CD4-positive, alpha-beta T cell treated with Interleukin-4 for 1 hour (primary cell): ENCODE results near the gene PHACTR3.

Source experiments
- DNase-seq, 2 donors: peaks; one replicate each; pipeline ENCODE4 v3.0.0-alpha.2; 2020 to 2022

PHACTR3 gene

DNA sequence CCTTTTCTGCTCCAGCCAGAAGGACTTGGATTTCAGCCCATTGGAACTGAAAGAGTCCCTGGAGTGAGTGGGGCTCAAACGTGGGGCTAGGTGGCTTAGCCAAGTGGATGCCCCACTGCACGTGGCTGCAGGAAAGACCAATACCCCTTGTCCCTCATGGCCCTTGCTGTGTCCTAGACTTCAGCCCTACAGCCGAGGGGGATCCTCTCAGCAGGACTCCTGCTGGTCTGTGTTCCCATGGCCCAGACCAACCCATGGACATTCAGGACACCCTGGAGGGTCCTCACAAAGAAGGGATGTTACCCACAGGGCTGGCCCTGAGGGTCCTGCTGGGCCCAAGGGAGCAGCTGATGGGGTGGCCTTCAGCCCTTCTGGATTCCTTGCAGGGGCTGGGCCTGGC is 30.0 kb upstream of the PHACTR3 start:
- DNase-seq = no peak

DNA sequence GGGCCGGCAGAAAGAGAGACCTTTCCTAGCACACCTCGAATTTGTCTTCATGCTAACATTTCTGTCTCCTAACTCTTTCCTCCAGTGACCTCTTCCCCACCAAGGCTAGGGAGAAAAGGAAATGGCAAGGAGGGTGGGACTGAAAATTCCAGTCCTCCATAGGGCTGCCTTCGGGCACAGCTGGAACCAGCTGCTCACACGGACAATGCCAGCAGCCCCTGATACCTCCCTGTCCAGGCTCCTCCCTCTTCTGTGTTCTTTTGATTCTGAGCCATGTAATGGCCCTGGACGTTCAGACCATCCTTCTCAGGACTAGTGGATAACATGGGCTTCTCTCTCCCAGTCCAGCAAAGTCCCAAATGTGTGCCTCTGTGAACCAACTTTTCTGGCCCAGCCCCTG is 29.1 kb upstream of the PHACTR3 start:
- no peak for DNase-seq

DNA sequence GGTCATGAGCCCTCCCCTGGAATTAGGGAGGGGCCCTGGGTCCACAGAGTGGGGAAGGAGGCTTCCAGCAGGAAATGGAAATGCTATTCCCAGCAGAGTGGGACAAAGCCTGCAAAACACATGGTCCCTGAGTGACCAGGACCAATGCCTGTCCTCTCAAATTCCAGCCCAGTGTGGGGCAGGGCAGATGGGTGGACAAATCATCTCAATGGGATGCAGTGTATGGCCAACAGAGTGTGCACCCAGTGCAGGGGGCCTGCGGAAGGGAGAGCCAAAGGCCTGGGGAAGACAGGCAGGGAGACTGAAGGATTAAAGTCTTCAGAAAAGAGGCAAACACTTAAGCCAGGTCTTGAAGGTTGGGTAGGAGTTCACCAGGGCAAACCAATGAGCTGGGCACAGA is 28.7 kb upstream of the PHACTR3 start:
- no peak for DNase-seq

DNA sequence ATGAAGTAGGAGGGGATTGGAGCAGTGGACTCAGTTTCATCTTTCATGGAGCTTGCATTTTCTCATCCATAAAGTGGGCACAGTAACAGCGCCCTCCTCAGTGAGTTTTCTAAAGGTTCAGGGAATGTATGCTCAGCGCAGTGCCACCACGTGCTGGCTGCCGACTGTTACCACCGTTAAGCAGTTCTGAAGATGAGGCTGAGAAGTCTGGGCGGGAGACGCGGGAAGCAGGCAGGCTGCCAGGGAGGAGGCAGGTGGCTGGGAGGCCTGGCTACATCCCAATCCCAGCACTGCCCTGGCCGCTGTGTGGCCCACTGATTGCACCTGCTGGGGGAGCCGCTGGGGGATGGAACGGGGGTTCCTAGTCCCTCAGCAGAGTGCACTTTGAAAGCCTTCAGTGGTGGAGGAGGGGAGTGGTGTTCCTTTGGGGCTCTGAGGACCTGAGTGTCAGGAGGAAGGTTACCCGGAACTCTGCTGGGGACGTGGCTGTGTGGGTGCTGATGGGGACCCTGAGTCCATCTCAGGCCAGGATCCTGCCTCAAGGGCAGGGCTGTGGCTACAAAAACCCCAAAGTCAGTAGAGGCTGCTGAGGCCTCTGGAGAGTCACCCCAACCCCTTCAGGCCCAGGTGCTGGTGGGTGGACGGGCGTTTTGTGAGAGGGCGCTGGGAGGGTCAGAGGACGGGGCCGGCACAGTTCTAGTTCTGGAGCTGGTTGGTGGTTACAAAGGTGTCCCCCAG is 28.0 kb upstream of the PHACTR3 start:
- DNase-seq = no peak

DNA sequence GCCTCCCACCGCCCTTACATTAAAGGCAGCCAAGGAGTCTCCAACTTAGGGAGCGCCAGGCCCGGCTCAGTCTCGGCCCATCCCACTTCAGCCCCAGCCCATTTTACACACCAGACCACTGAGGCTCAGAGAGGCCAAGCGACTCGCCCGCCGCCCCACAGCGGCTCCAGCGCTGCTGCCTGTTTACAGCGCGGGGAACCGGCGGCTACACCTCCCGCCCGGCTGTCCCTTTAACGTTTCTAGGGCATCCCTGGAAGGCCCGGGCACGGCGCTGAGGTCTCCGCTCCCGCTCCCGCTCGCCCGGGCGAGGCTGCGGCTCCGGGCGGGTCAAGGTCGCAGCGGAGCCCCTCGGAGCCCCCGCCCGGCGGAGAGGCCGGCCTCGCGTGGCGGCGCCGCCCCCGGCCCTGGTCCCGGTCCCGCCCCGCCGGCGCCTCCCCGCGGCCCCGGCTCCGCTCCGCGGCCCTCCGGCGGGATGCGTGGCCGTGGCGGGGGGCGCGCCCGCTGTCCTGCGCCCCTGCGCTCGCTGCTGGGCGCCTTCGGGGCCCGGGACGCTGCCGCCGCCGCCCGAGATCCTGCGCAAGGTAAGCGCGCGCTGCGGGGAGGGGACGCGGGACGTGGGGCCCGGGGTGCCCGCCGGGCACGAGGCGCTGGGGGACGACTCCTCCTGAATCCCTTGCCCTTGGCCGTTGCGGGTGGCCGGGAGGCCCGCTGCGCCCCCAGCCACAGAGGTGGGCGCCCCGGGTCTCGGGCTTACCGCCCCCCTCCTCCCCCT is 27.1 kb upstream of the PHACTR3 start:
- no peak for DNase-seq

DNA sequence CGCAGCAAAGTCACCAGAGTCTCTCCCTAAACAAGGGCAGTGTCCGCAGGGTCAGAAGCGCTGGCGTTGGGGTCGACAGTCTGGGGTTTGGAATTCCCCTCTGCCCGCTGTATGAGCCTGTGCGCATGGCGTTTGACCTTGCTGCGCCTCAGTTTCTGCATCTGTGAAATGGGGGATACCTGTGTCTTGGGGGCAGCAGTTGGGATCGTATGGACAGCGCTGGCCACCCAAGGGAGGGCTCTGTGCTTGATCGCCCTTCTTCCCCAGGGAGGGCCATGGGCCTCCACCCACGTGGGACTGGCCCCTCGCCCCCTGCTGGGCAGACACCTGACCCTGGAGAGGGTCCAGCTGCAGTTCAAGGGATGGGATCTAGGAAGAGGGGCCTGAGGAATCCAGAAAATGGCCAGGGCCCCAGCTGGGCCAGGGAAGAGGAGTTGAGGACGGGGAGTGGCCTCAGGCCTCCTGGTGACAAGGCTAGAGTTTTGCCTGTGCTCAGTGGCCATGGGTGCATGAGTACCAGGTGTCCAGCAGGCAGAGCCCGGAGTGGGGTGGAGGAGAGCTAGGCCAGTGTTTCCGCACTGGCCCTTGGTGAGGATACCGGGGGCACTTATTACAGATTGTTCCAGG is 26.4 kb upstream of the PHACTR3 start:
- no peak for DNase-seq

DNA sequence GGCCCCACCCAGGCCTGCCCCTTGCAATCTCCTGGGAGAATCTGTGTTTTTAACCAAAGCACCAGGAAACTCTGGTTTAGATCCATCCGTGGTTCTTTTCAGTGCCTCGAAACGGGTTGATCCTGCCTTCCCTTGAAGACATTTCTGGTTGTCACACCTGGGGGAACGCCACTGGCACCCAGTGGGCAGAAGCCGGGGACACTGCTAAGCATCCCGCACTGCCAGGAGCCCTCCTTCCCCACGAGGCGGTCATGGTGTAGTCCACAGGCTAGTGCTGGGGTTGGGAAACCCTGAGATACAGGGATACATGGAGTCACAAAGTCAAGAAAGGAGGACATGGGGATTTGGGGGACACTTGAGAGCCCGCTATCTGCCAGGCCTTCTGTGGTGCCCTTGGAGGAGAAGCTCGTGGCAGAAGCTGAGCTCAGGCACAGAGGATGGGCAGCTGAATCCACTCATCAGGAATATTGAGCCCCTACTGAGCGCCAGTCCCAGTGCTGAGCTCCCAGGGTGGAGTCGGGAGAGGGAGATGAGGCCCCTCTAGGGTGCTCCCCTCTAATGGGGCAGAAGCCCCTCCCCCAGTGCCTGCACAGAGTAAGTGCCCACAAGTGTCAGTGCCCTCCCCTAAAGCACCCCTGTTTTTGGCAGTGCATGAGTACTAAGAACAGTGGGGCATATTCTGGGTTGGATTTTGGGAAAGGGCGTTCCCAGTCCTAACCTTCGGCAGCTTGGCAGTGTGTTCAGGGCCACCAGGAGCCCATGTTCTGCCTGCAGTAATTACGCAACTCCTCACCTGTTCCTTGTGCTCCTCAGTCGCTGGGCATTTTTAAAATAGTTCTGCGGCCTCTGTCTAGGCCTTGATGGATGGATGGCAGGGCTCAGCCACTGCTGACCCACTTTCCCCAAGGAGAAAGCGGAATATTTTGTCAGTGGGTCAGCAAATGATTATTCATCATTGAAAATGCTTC is 25.6 kb upstream of the PHACTR3 start:
- no peak for DNase-seq

DNA sequence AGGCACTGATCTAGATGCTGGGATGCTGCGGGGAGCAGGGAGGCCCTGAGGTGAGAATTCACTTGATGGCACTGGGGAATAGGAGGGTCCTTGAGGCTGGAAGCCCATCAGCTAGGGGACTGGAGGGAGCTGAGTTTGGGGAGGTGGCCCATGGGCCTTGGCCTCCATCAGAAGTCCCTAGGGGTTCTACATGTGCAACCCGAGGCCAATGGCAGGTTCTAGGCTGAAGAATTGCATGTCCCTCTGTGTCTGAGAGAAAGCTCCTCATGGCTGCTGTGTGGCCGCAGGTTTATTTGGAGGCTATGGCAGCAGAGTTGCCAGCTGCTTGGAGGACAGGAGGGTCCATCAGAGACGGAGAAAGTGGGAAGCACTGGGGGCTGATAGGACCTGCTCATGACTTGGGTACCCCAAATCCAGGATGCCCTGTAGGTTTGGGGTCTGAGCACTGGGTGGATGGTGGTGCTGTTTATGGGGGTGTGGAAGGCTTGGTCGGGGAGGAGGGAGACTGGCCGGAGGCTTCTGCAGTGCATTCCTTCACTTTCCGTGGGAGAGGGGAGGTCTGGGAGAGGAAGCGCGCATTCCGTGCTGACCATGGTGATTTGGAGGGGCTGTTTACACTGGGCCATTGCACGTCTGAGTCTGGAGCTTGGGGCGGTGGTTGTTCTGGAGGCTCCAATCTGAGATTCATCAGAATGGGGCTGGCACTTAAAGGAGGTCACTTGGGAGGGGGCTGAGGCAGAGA is 24.8 kb upstream of the PHACTR3 start:
- no peak for DNase-seq

DNA sequence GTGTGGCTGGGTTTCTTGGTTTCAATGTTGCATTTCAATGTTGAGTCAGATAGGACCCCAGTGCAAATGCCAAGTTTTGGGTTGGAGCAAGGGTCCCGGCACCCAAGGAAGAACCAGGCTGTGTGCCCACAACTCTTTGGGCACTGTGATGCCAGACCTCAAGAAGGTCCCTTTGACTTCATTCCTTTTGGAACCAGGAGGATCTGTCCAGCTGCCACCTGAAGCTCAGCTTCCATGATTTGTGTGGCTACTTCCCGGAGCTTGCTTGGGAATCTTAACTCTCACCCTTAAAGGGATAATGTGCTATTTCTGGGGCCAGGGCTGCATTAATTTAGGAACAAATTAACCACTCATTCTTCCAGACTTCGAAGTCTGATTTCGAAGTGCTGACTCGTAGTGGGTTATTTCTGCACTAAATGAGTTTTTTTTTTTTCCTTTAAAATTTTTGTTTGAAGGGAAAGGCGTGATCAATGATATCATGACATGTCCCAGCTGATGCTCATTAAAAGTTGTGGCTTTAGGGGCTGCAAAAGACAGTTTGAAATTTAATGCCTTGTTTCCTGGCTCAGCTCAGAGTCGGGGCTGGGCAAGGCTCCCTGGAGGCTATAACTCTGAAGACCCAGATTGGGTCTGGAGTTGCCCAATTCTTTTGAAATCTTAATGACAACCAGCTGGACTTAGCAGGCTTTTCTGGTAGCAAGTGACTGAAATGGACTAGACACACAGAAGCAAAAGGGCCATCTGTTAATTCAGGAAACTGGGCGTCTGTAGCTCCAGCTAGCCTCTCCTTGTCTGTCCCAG is 24.0 kb upstream of the PHACTR3 start:
- DNase-seq = no peak

DNA sequence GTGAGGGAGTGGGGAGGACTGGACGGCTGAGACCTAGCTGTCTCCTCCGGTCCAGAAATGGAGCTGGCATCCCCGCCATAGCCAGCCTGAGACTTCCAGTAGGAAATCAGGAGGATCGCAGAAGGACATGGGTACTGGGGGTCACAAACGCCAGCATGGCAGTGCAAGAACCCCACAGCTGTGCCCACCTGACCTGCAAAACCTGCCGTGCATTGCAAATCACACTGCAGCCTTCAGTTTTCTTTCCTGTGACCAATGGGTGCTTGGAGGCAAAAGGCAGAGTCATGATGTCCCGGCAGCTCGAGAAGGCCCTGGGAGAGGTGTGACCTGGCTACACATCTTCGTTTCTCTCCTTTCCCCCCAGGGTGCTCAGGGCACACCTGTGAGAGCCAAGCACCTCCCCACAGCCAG is 23.3 kb upstream of the PHACTR3 start:
- no peak for DNase-seq

DNA sequence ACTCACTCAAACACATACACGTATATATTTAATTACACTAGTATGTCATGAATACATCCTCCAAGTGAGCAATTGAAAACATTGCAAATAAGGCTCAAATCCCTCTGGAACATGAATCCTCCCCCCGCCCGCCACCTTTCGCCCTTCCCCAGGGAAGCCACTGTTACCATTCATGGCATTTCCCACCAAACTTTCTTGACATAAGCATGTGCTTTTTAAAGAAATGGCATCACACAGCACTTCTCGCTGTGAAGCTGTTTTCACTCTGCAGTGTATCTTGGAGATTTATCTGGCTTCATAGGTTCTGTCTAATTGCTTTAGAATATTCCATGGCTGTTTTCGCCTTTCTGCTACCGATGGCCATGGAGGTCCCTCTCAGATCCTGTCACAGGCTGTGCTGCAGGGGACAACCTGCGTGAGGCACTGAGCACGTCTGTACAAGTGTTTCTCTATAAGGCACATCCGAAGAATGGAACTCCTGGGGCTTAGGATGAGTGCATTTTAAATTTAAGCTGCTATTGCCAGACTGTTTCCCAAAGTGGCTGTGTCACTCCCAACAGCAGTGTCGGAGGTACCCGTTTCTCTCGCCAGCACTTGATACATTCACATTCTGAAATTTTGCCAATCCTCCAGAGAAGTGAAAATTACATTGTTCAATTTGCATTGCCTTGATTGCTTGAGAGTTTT is 22.2 kb upstream of the PHACTR3 start:
- no peak for DNase-seq

DNA sequence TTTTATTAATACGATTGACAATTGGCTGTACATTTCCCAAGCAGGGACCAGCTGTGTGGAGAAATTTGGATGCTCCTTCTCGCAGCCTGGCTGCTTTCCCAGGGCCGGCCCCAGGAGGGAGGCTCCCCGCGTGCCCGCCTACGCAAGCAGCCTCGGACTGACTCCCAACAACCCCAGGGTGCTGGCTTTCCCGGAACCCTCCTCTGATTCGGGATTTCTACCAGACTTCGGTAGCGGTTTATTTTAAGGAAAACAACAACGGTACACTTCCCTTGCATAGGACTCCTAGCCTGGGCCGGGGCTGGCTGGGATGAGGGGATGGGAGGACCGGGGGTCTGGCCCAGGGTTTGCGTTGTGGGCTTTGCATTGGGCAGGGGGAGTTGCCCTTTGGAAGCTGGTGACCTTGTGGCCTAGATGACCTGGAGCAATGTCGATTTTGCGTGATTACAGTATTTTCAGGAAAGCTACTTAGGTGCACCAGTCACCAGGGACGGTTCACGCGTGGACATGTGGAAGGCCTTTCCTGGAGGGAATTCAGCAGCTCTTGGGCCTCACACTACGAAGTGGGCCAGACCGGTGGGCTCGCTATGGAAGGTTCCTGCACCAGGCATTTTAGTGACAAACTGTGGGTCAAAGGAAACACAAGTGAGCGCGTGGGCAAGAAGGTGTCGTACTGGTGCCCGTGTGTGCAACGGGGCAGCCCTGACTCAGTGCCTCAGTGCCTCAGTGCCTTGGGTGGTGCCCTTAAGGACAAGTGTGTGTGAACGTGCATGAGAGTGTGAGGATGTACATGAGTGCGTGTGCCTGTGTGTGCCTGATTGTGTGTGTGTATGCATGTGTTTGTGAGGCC is 20.7 kb upstream of the PHACTR3 start:
- no peak for DNase-seq

DNA sequence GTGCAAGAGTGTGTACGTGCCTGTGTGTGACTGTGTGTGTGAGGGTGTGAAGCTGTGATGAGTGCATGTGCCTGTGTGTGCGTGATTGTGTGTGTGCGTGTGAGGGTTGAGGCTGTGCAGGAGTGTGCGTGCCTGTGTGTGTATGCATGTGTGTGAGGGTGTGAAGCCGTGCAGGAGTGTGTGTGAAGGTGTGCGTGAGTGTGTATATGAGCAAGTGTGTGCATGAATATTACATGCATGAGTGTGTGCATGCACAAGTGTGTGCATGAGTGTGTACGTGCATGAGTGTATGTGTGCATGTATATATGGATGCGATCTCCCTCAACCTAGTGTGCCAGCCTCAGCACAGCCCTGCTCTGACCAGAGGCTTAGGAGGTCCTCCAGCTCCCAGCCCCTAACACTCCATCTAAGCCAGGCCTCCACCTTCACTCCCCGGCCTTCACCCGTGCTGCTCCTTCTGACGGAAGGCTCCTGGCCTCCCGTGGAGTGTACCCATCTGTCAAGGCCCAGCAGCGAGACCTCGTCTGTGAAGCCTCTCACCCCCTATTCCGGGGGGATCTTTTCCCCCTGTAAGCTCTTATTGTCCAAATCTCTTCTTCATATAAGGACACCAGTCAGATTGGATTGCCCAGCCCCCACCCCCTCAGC is 19.9 kb upstream of the PHACTR3 start:
- DNase-seq = no peak

DNA sequence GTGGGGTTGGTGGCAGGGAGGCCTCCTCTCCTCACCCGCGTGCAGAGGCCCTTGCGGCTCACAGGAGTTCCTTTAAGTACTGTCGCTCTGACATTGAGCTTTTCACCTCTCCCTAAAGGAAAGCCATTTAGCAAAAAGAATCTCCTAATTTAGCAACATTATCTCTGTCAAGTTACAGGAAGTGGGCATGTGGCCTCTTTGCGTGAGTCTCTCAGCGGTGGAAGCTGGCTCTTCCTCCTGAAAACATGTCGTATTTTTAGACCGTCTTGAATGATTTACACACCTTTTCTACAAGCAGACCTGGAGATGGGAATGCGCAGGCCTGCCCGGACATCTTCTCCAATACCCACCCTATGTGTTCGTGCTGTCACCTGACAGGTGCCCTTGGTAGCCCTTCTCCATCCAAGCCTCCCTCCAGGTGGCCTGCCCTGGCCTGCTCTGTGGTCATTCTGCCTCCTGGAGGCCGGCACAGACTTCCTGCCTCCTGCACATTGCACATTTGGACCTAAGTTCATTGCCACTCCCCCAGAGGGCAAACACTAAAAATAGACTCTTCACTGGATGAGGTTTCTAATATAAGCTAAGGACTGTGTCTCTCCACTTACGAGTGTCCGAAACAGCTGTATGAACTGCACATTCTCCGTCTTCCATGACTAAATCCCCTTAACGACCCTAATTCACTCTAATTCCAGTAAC is 18.5 kb upstream of the PHACTR3 start:
- no peak for DNase-seq

DNA sequence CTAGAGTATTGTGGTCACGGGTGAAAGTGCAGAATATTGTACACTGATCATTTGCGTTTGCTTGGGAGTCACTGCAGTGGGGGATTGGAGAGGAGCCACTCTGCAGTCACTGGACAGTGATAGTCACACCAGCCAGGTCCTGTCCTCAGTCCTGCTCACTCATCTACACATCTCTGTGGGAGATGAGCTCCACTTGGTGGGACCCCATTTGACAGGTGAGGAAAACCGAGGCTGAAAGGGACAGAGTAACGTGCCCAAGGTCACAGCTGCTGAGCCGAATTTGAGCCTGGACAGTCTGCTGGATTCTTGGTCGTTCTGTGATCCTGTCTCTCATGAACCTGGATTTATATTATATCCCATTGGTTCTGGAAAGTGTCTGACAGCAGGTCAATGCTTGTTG is 17.7 kb upstream of the PHACTR3 start:
- no peak for DNase-seq

DNA sequence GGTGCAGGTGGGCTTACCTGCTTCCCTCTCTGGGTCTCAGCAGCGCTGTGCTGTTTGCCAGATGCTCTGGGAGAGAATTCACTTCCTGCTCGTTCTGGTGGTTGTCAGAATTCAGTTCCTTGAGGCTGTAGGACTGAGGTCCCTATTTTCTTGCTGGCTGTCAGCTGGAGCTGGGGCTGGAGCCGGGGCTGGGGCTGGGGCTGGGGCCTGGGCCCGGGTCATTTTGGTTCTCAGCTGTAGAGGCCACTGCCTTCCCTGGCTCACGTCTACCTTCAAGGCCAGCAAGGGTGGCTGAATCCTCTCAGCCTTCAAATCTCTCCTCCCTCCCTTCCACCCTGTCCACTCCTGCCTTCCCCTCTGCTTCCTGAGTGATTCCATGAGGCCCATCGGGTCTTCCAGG is 16.8 kb upstream of the PHACTR3 start:
- DNase-seq = no peak

DNA sequence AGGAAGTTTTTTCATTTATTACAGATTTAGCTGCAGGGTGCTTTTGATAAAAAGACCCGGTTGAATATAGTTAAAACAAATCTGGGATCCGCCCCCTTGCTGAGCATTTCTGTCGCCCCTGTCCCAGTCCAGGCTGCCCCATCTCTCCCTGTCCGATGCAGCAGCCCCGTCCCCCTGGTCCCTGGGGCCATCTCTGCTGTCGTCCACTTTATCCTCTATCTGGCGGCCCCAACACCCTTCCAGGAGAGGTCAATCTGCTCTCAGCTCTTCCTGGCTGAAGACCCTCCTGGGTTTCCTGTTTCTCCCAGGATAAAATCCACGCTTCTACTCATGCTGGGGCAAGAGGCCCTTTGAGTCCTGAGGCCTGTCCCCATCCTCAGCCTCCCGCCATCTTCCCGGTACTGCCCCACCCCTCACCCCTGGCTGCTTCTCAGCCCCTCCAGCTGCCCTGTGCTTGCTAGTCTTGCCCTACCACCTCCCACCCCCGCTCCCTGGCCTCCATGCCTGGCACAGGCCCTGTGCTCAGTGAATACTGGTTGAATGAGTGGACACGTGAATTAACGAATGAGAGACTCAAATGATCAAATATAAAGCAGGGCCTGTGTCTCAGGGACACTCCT is 16.0 kb upstream of the PHACTR3 start:
- DNase-seq = no peak

DNA sequence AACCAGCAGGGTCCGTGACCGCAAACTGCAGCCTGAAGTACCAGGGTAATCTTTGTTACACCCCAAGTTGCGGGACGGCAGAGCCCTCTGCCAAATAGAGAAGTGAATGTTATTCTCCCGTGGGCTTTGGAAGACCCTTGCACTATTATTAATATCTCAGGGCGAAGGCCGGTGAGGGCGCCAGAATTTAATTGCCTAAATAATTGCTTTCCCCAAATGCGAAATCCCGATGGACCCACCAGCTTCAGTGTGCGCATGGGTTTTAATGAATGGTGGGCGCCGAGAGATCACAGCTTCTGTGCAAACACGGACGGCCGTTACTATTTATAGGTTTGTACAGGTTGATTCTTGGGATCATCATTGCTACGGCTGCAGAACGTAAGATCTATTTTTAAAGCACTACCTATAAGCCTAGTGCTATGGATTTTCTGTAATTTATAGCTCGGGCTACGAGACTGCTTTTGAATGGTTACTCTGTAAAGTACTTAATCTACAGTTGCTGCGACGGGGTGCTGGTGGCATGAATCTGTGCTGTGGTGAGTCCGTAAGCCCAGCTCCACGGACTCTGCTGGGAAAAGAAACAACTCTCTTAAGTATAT is 15.2 kb upstream of the PHACTR3 start:
- DNase-seq = no peak
